HK-2 (cell line): Measurements from ENCODE around the gene LAMA3.

ENCODE experiments used
- DNase-seq: peaks from one replicate; pipeline ENCODE4 v3.0.0-alpha.2; 2018; ENCODE audit not compliant: unreplicated experiment

LAMA3 gene

GRCh38 chr18:23776306-23776705 is 87.1 kb downstream of the LAMA3 start:
- no peak for DNase-seq

DNA sequence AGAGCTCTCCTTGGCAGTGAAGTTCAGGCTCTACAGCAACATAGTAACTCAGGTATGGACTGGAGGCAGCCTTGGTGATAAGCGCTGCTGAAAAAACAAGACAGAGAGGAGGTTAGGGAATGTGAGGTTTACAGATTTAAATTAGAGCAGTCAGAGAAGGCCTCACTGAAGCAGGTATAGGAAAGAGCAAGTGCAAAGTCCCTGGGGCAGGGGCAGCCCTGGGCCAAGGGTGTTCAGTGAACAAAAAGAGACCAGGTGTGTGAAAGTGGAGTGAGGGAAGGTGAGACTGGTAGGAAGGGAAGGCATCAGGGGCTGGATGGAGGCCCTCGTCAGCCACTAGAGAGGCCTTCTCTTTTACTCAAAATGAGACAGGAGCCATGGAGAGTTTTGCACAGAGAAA is 89.6 kb downstream of the LAMA3 start:
- DNase-seq, result no peak

- peak; percentile 48 for DNase-seq
Measured at GRCh38 chr18:23779696-23780303, 90.5 kb downstream of the LAMA3 start.

DNA sequence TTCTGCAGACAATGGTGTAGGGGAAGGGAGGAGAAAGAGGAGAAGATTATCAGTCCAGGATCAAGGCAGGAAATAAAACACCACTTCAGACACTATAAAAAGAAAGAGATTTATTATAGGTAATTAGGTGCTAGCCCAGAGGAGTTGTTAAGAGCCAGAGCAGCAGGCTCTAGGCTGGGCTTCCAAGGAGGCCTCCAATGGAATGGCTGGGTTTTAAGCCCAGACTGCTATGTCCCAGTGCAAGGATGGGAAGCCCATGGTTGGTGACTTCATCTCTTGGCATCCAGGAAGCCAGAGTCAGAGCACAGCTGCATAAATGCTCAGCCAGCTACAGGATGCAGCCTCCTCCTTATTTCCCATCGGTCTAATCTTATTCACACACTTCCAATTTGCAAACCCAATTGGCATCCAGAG is 95.6 kb downstream of the LAMA3 start:
- no peak for DNase-seq

DNA sequence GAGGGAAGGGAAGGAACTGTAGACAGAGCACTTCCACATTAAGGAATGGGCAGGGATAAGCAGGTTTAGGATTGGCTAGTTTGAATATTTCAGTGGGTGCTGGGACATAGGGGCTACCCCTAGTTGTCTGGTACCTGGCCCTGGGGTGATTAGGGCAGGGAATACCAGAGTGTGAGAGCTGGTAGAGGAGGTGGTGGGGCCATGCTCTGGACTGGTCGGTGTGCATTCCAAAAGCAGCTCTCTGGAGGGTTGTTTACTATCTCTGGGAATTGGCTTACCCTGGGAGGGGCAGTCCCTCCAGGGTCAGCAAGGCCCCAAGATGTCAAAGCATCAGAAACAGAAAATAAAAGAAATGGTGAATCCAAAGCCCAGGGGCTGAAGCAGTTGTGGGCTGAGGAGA is 103.8 kb downstream of the LAMA3 start:
- no peak for DNase-seq

DNA sequence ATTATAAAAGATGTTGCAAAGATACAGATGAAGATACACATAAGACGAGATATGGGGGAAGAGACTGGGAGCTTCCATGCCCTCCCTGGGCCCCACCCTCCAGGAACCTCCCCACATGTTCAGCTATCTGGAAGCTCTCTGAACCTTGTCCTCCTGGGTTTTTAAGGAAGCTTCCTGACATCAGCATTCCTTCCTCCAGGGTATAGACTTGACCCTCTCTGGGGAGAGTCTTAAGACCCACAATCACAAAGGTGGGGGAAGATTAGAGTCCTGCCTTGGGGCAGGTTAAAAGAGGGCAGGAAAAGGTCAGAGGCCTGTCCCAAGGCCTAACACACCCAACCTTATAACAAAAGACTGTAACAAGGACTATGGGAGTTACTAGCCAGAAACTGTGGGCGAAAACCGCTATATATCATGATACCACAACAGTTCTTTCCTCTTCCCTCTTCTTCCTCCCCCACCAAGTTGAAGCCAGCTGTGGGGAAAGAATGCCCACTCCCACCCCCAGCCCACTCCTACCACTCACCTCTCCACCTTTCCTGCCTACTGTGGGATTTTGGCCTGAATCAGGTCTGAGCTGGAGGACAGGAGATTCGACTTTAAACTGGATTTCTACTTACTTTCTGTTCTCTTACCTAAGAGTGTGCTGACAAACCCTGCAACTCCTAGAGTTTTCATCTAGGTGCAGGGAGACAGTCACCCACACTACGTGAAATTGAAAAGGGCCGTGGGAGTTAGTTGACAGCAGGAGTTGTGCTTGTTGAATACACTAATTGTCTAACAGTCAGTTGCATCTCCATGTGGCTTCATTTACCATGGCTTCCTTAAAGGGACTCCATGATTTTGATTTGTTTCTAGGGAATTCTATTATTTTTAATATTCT is 105.0 kb downstream of the LAMA3 start:
- no peak for DNase-seq

GRCh38 chr18:23798249-23798648 is 109.0 kb downstream of the LAMA3 start:
- no peak for DNase-seq

DNA sequence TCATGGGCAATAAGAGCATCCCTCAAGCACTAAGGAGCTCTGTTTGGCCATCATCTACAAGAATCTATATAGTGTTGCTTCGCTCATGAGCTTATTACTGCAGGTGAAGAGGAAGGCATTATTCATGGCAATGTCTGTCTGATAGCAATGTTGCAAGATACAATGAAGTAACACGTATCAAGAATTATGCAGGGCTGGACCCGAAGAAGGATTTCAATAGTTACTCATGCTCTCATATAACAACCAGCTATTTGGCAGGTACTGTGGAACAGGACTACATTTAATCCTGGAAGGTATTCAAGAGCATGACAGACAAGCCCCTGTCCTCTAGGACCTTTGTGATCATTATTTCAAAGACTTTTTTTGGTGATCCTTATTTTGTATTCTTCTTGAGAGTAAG is 109.6 kb downstream of the LAMA3 start:
- DNase-seq, result no peak

DNA sequence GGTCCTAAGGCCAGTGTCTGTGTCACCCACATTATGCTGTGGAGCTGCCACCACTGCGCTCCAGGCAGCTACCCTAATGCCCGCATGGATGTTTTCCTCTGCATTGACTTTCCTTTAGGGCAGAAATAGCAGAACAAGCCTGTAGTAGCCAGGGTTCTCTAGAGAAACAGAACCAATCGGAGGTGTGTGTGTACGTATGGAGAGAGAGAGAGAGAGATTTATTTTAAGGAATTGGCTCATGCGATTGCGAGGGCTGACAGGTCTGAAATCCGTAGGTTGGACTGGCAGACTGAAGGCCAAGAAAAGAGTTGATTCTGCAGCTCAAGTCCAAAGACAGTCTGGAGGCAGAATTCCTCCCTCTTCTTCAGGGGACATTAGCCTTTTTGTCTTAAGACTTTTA is 110.3 kb downstream of the LAMA3 start:
- no peak for DNase-seq

- no peak for DNase-seq
Measured at GRCh38 chr18:23800902-23801301, 111.6 kb downstream of the LAMA3 start.

GRCh38 chr18:23802817-23803216 is 113.6 kb downstream of the LAMA3 start:
- no peak for DNase-seq

GRCh38 chr18:23803755-23804154 is 114.5 kb downstream of the LAMA3 start:
- no peak for DNase-seq

- DNase-seq, result no peak
Measured at GRCh38 chr18:23805898-23806297, 116.6 kb downstream of the LAMA3 start.

GRCh38 chr18:23809415-23809814 is 120.2 kb downstream of the LAMA3 start:
- DNase-seq, result no peak

GRCh38 chr18:23810396-23810795 is 121.1 kb downstream of the LAMA3 start:
- no peak for DNase-seq

- DNase-seq, result no peak
Measured at GRCh38 chr18:23811176-23811575, 121.9 kb downstream of the LAMA3 start.

DNA sequence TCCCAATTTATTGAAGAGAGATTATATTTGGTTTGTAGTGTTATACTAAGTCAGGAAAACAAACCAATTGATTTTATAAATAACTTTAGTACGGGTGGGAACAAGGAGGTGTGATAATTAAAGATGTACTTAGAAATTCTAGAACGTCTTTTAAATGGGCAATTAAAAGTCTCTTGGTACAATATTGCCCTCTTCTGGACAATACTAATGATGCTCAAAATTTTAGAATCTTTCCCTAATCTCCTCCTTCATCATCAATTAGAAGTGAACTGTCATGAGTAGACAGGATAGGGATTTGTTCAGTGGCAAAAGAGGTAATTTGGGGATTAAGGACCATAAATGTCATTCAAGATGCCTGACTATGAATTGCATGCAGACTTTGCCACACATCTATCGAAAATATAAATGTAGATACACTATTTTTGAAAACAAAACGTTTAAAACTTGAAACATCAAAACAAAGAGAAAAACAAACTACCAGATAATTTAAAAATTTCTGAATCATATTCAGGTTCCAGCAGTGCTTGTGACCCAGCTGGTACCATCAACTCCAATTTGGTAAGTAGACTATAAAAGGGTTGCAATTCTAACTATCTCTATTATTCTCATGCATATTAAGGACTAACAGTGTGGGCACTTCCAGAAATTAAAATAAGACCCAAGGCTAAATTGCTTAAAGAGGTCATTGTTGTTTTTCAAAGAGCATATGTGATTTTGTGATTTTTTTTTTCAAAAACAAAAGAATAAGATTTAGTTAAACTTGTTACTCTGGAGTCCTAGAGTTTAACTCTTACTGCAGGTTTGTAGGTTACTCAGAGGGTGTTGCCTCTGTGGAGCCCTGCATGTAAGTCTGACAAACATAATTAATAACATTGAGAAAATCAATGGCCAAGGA is 123.5 kb downstream of the LAMA3 start:
- no peak for DNase-seq

- no peak for DNase-seq
Measured at GRCh38 chr18:23814991-23815614, 125.8 kb downstream of the LAMA3 start.

- DNase-seq, result no peak
Measured at GRCh38 chr18:23816021-23816420, 126.8 kb downstream of the LAMA3 start.

DNA sequence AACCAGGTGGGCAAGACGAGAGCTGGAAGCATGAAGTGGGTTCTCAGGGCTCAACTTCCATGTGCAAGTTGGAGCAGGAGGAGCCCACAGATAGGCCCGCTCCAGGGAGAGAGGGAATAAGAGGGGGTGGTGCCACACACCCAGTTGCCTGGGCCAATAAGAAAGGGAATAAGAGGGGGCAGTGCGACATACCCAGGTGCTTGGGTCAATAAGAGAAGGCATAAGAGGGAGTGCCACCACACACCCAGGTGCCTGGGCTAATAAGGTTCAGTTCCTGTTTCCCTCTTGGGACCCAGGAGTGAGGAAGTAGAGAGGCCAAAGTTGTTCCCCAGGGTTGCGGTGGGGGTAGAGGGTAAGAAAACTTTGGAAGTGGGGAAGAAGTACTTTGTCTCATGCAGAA is 127.5 kb downstream of the LAMA3 start:
- DNase-seq, result no peak

DNA sequence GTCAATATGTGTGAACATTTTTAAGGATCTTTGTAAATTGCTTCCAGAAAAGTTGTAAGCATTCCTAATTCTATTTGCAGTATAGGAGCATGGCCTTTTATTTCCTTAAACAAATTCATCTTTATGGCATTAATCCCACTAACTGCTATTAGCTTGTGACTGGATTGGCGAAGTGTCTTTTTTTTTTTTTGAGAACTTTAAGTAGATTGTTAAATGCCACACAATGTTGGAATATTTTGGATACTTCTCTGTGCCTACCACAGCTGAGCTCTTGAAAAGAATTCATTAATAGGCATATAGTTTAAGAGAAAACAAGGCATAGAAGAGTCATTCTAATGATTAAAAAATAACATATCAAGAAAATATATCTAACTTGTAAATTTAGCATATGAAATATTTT is 129.7 kb downstream of the LAMA3 start:
- no peak for DNase-seq
